ENCODE results near the gene BACE2.

Gene BACE2

DNA sequence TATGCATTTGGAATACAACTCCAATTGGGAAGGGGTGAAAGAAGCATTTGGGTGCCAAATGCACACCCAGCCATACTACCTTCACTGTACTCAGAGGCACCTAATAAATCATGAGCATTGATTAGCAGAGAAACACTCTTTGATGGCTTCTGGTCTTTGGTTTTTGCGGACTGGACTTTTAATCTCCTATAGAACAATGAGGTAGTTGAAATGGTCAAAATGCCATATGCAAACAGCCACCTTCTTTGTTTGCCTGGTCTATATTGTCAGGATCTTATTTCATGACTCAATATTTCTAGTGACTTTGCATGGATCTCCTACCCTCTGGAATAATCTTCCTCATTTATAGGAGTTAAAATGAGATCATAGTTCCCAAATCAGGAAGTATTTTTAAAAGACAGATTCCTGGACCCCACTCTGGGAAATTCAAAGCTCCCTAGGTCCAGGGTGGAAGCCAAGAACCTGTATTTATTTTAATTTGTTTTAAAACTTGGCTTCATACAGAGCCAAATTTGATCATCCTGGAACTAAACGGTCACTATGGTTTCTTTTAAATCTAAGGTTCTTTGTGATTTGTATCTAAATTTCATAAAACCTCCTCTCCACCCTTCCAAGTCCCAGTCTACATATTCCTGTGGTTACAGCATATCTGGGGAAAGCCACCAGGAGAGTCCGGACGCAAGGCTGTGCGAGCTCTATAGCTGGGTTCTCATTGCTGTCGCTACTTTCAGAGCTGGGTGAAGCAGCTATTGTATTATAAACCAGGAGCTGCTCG is 157.4 kb downstream of the BACE2 start:
- DNase-seq: no peak

DNA sequence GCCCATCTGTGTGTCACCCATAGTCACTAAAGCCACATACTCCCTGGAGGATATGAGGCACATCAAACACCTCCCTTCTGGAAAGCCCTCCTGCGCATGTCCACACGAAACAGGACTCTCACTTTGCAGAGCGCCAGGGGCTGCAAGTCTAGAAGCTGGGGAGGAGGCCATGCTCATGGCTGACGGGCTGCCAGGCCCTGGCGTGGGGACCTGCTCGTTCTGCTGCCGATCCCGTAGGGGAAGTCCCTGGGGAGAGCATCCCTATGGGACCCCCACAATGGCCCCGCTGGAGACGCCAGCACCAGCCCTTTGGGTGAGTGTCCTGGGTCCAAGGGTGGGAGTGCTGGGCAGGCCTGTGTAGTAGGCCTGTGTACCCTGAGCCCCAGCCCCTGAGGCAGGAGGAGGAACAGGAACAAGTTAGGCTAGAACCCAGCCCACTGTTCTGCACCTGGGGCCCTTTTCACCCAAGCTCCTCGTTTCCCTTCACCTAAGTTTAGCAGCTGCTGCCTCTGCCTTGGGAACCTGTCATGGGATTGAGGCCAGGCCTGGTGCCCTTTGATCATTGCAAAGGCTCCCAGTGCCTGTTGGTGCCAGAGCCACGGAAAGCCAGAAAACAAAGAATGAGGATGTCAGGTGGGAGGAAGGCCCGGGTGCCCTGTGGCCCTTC is 158.6 kb downstream of the BACE2 start:
- no peak for DNase-seq

DNA sequence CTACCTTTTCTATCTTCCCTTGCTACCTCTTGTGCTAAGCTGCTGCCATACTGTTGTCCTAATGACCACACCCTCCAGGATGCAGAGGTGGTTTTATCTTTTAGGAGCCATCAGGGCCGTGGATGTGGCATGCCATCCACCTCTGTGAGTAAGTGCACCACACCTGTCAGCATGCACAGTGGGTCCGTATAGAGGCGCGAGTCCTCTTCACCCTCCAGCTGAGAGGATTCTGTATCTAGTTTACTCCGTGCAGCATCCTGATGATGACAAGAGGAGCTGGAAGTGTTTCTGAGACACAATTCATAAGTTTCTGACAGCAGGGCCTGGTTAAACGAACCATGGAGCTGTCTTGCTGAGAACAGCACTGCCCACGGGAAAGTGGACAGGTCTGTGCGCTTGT is 159.8 kb downstream of the BACE2 start:
- no peak for DNase-seq

DNA sequence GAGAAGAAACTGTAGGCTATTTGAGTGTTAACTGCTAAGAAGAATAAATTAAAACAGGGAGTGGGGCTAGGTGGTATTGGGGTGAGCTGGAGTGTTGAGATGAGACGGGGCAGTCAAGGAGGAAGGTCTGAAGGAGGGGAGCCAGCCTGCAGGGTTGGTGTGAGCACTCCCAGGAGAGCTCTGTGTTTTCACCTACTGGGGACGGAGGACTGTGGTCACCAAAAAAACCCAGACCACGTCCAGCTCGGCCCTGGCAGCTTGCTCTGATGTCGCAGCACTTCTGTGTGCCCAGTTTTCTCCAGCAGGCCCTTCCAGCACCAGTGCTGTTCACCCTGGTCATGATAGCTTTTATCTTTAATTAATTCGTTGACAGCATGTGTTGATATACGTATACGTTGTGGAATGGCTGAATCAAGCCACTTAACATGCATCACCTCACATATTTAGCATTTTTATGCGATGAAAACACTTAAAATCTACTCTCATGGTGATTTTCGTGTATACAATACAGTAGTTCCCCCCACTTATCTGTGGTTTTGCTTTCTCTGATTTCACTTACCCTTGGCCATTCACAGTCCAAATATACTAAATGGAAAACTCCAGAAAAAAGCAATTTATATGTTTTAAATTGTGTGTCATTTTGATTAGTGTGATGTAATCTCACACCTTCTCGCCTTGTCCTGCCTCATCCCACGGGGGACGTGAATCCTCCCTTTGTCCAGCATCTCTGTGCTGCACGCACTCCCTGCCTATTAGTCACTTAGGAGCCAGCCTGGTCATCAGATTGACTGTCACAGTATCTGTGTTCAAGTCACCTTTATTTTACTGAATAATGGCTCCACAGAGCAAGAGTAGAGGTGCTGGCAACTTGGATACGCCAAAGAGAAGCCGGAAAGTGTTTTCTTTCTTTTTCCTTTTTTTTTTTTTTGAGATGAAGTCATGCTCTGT is 161.0 kb downstream of the BACE2 start:
- DNase-seq: no peak

All from NCI-H510A (cell line).